ENCODE data around the gene FHAD1.

FHAD1 gene

DNA sequence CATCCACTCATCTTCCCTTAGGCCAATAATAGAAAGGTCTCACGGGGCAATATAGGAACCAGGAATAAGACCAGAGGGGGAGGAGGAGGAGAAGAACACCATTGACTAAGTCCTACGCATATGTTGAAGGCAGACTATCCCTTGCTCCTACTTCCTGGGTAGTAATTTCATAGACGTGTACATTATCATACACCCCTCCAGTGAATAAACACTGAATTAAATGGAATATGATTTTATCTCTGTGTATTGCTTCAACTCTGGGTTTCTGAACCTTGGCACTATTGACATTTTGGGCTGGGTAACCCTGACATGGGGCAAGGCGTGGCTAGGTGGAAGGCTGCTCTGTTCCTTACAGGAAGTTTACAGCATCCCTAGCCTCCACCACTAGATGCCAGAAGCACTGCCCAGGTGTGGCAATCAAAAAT lies 17.3 kb upstream of the FHAD1 start:
- DNase-seq (ENCODE audit: extremely low spot score), result no peak
- TF ChIP-seq, protein P1, sequence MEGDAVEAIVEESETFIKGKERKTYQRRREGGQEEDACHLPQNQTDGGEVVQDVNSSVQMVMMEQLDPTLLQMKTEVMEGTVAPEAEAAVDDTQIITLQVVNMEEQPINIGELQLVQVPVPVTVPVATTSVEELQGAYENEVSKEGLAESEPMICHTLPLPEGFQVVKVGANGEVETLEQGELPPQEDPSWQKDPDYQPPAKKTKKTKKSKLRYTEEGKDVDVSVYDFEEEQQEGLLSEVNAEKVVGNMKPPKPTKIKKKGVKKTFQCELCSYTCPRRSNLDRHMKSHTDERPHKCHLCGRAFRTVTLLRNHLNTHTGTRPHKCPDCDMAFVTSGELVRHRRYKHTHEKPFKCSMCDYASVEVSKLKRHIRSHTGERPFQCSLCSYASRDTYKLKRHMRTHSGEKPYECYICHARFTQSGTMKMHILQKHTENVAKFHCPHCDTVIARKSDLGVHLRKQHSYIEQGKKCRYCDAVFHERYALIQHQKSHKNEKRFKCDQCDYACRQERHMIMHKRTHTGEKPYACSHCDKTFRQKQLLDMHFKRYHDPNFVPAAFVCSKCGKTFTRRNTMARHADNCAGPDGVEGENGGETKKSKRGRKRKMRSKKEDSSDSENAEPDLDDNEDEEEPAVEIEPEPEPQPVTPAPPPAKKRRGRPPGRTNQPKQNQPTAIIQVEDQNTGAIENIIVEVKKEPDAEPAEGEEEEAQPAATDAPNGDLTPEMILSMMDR (IDR thresholded peaks at IDR 0.05; ENCODE audit: control extremely low read depth, extremely low read depth, low read depth, missing control alignments), result no peak
- ChIA-PET CTCF (no interaction called here), POLR2A (no interaction called here)

DNA sequence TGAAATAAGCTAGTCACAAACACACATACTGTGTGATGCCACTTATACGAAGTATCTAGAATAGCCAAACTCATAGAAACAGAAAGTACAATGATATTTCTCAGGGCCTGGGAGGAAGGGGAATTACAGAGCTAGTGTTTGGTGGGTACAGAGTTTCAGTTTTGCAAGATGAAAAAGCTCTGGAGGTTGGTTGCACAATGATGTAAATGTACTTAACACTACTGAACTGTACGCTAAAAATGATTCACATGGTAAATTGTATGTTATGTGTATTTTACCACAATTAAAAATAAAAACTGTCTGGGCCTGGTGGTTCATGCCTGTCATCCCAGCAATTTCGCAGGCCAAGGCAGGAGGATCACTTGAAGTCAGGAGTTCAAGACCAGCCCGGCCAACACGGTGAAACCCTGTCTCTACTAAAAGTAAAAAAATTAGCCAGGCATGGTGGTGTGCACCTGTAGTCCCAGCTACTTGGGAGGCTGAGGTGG lies 15.3 kb upstream of the FHAD1 start:
- POLR2A ChIA-PET, result no interaction called here
- CTCF ChIA-PET, result no interaction called here

DNA sequence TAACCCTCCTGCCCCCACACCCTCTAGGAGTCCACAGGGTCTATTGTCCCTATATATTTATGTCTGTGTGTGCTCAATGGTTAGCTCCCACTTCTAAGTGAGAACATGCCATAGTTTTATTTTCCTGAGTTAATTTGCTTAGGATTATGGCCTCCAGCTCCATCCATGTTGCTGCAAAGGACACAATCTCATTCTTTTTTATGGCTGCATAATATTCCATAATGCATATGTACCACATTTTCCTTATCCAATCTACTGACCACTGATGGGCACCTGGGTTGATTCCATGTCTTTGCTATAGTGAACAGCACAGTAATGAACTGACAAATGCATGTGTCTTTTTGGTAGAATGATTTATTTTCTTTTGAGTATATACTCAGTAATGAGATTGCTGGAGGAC lies 13.3 kb upstream of the FHAD1 start:
- CTCF ChIA-PET, result interaction anchor here (1.3 to 1.5 kb wide), 2 partner anchors 8 to 38 kb away, joined by 3 to 4 read pairs; no protein-coding TSS in a partner anchor
- POLR2A ChIA-PET, result no interaction called here
- TF ChIP-seq, protein P1 (IDR thresholded peaks at IDR 0.05; ENCODE audit: control extremely low read depth, extremely low read depth, low read depth, missing control alignments), result no peak
- DNase-seq (ENCODE audit: extremely low spot score), result no peak

More for the DNA sequence above, 15.3 kb upstream of the FHAD1 start:
- DNase-seq (ENCODE audit: extremely low spot score), result peak; percentile 44
- TF ChIP-seq, protein P1 (IDR thresholded peaks at IDR 0.05; ENCODE audit: control extremely low read depth, extremely low read depth, low read depth, missing control alignments), result no peak

DNA sequence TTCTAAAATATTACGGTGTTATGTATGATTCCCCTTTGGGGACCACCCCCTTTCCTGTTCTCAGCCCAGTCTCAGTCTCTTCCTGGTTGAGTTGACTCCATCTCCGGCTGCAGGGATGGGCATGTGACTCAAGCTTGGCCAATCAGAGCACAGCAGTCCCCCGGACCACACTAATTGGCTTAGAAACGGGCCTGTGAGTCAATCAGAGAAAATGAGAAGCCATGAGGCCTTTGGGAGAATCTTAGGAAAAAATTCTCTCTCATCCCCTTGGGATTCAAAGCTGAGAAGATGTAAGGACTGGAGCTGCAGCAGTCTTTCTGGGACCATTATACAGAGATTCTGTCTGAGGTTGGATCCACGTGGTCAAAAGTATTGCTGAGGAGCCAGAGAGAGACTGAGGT lies 10.7 kb upstream of the FHAD1 start:
- CTCF ChIA-PET, result no interaction called here
- POLR2A ChIA-PET, result no interaction called here
- TF ChIP-seq, protein P1 (IDR thresholded peaks at IDR 0.05; ENCODE audit: control extremely low read depth, extremely low read depth, low read depth, missing control alignments), result no peak
- DNase-seq (ENCODE audit: extremely low spot score), result no peak

DNA sequence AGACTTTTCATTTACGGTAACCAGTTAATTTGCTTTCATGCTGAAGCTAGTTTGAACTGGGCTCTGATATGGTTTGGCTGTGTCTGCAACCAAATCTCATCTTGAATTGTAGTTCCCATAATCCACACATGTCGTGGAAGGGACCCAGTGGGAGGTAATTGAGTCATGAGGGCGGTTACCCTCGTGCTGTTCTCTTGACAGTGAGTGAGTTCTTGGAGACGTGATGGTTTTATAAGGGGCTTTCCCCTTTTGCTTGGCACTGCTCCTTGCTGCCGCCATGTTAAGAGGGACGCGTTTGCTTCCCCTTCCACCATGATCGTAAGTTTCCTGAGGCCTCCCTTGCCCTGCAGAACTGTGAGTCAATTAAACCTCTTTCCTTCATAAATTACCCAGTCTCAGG lies 10.3 kb upstream of the FHAD1 start:
- POLR2A ChIA-PET, result no interaction called here
- CTCF ChIA-PET, result no interaction called here
- DNase-seq (ENCODE audit: extremely low spot score), result no peak
- TF ChIP-seq, protein P1 (IDR thresholded peaks at IDR 0.05; ENCODE audit: control extremely low read depth, extremely low read depth, low read depth, missing control alignments), result no peak

DNA sequence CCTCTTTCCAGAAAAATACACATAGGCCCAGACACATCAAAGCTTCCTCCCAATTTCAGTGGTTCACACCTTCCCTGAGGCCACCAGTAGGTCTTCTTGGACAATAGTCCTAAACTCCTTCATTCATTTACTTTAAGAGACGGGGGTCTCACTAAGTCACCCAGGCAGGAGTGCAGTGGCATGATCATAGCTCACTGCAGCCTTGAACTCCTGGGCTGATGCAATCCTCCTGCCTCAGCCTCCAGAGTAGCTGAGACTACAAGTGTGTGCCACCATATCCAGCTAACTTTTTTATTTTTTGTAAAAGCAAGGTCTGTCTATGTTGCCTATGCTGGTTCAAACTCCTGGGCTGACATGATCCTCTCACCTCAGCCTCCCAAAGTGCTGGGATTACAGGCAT lies 8.2 kb upstream of the FHAD1 start:
- DNase-seq (ENCODE audit: extremely low spot score), result no peak
- CTCF ChIA-PET, result interaction anchor here (0.9 to 1.6 kb wide), 3 partner anchors 9 to 192 kb away, joined by 3 read pairs; no protein-coding TSS in a partner anchor
- TF ChIP-seq, protein P1 (IDR thresholded peaks at IDR 0.05; ENCODE audit: control extremely low read depth, extremely low read depth, low read depth, missing control alignments), result no peak
- POLR2A ChIA-PET, result no interaction called here

DNA sequence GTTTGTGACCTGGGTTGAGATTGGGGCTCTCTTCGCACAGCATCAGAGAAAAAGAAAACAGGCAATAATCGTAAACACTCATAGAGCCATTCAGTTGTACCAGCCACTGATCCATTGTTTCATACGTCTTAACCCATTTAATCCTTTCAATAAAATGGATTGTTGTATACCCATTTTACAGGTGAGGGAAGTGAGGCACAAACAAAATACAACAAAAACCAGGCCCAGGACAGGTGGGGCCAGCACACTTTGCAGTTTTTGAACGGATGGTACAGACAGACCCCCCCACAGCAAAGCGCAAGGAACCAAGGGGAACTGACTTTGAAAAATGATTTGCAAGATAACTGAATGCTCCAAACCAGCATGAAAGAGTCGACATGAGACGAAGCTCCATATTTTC lies 4.3 kb upstream of the FHAD1 start:
- CTCF ChIA-PET, result no interaction called here
- no peak for DNase-seq (ENCODE audit: extremely low spot score)
- POLR2A ChIA-PET, result no interaction called here
- TF ChIP-seq, protein P1 (IDR thresholded peaks at IDR 0.05; ENCODE audit: control extremely low read depth, extremely low read depth, low read depth, missing control alignments), result no peak

Data from GM10248 (cell line).